HG03575 (cell line): ENCODE results near the gene ZSWIM1.

Experiments
- ATAC-seq: cut with Tn5 transposase; IDR thresholded peaks from one replicate; pipeline ENCODE4 v1.9.1; 2021; ENCODE audit not compliant: unreplicated experiment, insufficient number of reproducible peaks, low FRiP score; ENCODE audit errors: extremely low read depth

The ZSWIM1 gene

GRCh38 chr20:45880988-45881788, at the start of gene ZSWIM1:
Gene ZSWIM1 (plus strand): TSS chr20:45881227. CDS start chr20:45882593, 1,366 bp downstream.
- peak; percentile 88 for ATAC-seq

GRCh38 chr20:45832619-45833018, 48.4 kb upstream of the ZSWIM1 start:
- ATAC-seq = no peak

- no peak for ATAC-seq
Measured at GRCh38 chr20:45833030-45833882, 47.8 kb upstream of the ZSWIM1 start, which contains the start of gene SNX21. Gene SNX21 (plus strand): TSS chr20:45833799. CDS start chr20:45833920, 121 bp downstream.

GRCh38 chr20:45833883-45834796, 46.9 kb upstream of the ZSWIM1 start:
- no peak for ATAC-seq

GRCh38 chr20:45834797-45835161, 46.2 kb upstream of the ZSWIM1 start:
- ATAC-seq = no peak

GRCh38 chr20:45835329-45835765, 45.7 kb upstream of the ZSWIM1 start:
- ATAC-seq = no peak

- no peak for ATAC-seq
Measured at GRCh38 chr20:45835825-45836224, 45.2 kb upstream of the ZSWIM1 start.

GRCh38 chr20:45836841-45837240, 44.2 kb upstream of the ZSWIM1 start:
- no peak for ATAC-seq

- ATAC-seq = no peak
Measured at GRCh38 chr20:45840700-45841198, 40.3 kb upstream of the ZSWIM1 start.

- no peak for ATAC-seq
Measured at GRCh38 chr20:45841407-45842129, 39.5 kb upstream of the ZSWIM1 start.

- no peak for ATAC-seq
Measured at GRCh38 chr20:45842169-45842812, 38.7 kb upstream of the ZSWIM1 start.

- no peak for ATAC-seq
Measured at GRCh38 chr20:45843506-45843905, 37.5 kb upstream of the ZSWIM1 start.

GRCh38 chr20:45845452-45845851, 35.6 kb upstream of the ZSWIM1 start:
- no peak for ATAC-seq

GRCh38 chr20:45848421-45848820, 32.6 kb upstream of the ZSWIM1 start:
- ATAC-seq = no peak

GRCh38 chr20:45848969-45849582, 32.0 kb upstream of the ZSWIM1 start:
- no peak for ATAC-seq

GRCh38 chr20:45850238-45850637, 30.8 kb upstream of the ZSWIM1 start:
- no peak for ATAC-seq

GRCh38 chr20:45850926-45851325, 30.1 kb upstream of the ZSWIM1 start:
- ATAC-seq = no peak
